ENCODE data around the gene HSFX1. TPM values are rescaled to one million over a fixed set of nuclear protein-coding genes. Genes with fewer than 3 reads are reported as not detected.

HSFX1 gene
- total RNA-seq, 2 donors from 2014 or later: 0.74 to 2.0 TPM

- no peak for DNase-seq
- Histone ChIP-seq H3K9ac (ENCODE audit: low read depth in 2 of 2, low read length in 2 of 2) (no peak overlapping the region), H3K4me1 (no peaks in the 10 kb centered on the region), H3K9me3 (no peaks in the 10 kb centered on the region), H3K4me3 (no peak overlapping the region), H3K36me3 (no peaks in the 10 kb centered on the region), H3K27ac (no peak overlapping the region), H3K27me3 (no peaks in the 10 kb centered on the region)
- TF ChIP-seq CTCF (IDR thresholded peaks at IDR 0.05): no peak
- intact Hi-C loops (cut with DNase I): no loop called here
Observed at GRCh38 chrX:149799095-149799714, 25.3 kb downstream of the HSFX1 start.

GRCh38 chrX:149799938-149800337 lies 26.1 kb downstream of the HSFX1 start:
- no peak for DNase-seq
- no peak overlapping the region for H3K27ac ChIP-seq
- TF ChIP-seq CTCF (IDR thresholded peaks at IDR 0.05): no peak
- intact Hi-C loops (cut with DNase I): no loop called here
- no peaks in the 10 kb centered on the region for H3K4me1 ChIP-seq
- no peak overlapping the region for H3K9ac ChIP-seq (ENCODE audit: low read depth in 2 of 2, low read length in 2 of 2)
- no peaks in the 10 kb centered on the region for H3K9me3 ChIP-seq
- no peak overlapping the region for H3K4me3 ChIP-seq
- no peaks in the 10 kb centered on the region for H3K27me3 ChIP-seq
- H3K36me3 ChIP-seq: no peaks in the 10 kb centered on the region

GRCh38 chrX:149803458-149804062 lies 29.7 kb downstream of the HSFX1 start:
- no peak overlapping the region for H3K9ac ChIP-seq (ENCODE audit: low read depth in 2 of 2, low read length in 2 of 2)
- no peak overlapping the region for H3K4me3 ChIP-seq
- H3K4me1 ChIP-seq: no peaks in the 10 kb centered on the region
- no peaks in the 10 kb centered on the region for H3K9me3 ChIP-seq
- intact Hi-C loops (cut with DNase I): no loop called here
- DNase-seq: no peak
- no peak overlapping the region for H3K27ac ChIP-seq
- no peaks in the 10 kb centered on the region for H3K36me3 ChIP-seq
- no peaks in the 10 kb centered on the region for H3K27me3 ChIP-seq
- no peak for TF ChIP-seq CTCF (IDR thresholded peaks at IDR 0.05)

- no peaks in the 10 kb centered on the region for H3K36me3 ChIP-seq
- H3K4me3 ChIP-seq: no peak overlapping the region
- TF ChIP-seq CTCF (IDR thresholded peaks at IDR 0.05): no peak
- DNase-seq: no peak
- intact Hi-C loops (cut with DNase I): no loop called here
- H3K9me3 ChIP-seq: no peaks in the 10 kb centered on the region
- no peaks in the 10 kb centered on the region for H3K27me3 ChIP-seq
- no peak overlapping the region for H3K27ac ChIP-seq
- H3K9ac ChIP-seq (ENCODE audit: low read depth in 2 of 2, low read length in 2 of 2): no peak overlapping the region
- H3K4me1 ChIP-seq: no peaks in the 10 kb centered on the region
Observed at GRCh38 chrX:149804102-149804501, 30.2 kb downstream of the HSFX1 start.

GRCh38 chrX:149807747-149808458 lies 34.0 kb downstream of the HSFX1 start:
- Histone ChIP-seq H3K36me3 (no peaks in the 10 kb centered on the region), H3K9ac (ENCODE audit: low read depth in 2 of 2, low read length in 2 of 2) (no peak overlapping the region), H3K9me3 (no peaks in the 10 kb centered on the region), H3K27me3 (no peaks in the 10 kb centered on the region), H3K27ac (no peak overlapping the region), H3K4me3 (no peak overlapping the region), H3K4me1 (no peaks in the 10 kb centered on the region)
- no peak for TF ChIP-seq CTCF (IDR thresholded peaks at IDR 0.05)
- intact Hi-C loops (cut with DNase I): no loop called here
- no peak for DNase-seq
